ENCODE data around the gene SLC37A3.

DNA sequence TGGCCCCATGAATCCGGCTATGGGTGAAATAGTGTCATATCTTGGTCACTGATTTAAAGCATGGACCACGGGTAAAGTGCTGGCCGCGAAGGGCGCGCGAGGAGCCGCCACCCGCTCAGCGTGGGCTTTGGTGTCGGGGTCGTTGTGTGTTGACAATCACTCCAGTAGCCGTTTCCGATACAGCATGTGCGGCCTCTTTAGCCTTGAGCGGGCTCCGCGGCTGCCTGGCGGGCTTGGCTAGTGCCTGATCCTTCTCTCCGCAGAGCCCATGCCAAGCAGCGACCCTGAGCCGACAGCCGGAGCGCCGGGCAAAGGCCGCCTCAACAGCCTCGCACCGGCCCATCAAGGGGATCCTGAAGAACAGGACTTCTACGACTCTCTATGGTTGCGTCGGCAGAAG is 105.9 kb downstream of the SLC37A3 start:
- TF ChIP-seq, protein P1, sequence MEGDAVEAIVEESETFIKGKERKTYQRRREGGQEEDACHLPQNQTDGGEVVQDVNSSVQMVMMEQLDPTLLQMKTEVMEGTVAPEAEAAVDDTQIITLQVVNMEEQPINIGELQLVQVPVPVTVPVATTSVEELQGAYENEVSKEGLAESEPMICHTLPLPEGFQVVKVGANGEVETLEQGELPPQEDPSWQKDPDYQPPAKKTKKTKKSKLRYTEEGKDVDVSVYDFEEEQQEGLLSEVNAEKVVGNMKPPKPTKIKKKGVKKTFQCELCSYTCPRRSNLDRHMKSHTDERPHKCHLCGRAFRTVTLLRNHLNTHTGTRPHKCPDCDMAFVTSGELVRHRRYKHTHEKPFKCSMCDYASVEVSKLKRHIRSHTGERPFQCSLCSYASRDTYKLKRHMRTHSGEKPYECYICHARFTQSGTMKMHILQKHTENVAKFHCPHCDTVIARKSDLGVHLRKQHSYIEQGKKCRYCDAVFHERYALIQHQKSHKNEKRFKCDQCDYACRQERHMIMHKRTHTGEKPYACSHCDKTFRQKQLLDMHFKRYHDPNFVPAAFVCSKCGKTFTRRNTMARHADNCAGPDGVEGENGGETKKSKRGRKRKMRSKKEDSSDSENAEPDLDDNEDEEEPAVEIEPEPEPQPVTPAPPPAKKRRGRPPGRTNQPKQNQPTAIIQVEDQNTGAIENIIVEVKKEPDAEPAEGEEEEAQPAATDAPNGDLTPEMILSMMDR (IDR thresholded peaks at IDR 0.05; ENCODE audit: low read length), result no peak
- TF ChIP-seq EZH2 (IDR thresholded peaks at IDR 0.05; ENCODE audit: borderline replicate concordance, low read length), result no peak
